Pons (tissue), 1 donor: ENCODE results near the gene CTPS1.

ENCODE experiments used
- DNase-seq: peaks from one replicate; pipeline ENCODE4 v3.0.0-alpha.2; 2016; ENCODE audit warnings: low spot score

Gene CTPS1

DNA sequence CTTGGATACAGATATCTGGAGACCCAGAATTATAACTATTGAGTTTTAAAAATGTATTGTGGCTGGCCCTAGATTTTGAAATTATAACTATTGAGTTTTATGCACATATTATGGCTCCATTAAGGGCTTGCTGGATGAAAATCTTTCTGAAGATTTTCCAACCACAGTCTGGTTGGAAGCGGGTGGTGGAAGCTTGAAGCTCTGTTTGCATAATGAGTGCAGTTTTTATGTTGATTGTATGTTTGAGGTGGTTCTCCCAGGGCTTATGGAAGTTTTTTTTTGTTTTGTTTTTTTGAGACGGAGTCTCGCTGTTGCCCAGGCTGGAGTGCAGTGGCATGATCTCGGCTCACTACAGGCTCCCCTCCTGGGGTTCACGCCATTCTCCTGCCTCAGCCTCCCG, 10.1 kb upstream of the CTPS1 start:
- no peak for DNase-seq

- no peak for DNase-seq
Measured at GRCh38 chr1:40971966-40972365, 7.5 kb upstream of the CTPS1 start.

DNA sequence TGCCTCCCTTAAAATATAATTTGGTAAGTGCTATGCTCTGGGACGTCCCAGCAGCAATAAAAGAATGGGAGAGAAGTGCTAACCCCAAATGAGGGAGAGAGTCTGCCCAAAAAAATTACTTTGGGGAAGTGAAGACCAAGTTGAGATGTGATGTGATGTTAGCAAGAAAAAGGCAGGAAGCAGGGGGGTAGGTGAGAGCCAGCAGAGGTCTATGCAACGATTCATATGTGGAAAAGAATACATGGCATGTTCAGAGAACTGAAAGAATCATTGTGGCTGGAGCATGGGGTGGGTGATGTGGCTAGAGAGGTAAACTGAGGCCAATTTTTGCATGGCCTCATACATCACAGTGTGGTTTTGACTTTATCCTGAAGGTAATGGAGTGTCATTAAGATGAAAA, 5.6 kb upstream of the CTPS1 start:
- DNase-seq: no peak

DNA sequence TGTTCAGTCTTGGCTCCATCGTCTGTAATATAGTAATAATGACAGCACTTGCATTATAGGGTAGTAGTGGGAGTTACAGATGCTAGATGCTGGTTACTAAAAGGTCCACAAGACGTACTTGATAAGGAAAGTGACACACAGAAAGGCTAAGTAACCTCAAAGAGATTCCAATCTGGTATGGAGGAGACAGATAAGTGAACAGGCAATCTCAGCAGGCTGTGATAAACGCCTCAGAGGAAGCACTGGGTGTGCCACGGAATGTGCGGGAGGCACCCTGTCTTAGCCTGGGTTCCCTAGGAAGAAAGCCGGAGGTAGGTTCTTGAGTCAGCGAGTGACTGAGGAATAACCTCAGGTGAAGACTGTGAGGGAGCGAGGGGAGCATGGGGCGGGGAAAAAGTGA, 4.6 kb upstream of the CTPS1 start:
- DNase-seq: no peak

GRCh38 chr1:40976952-40977690, 2.4 kb upstream of the CTPS1 start:
- DNase-seq: no peak

- DNase-seq: no peak
Measured at GRCh38 chr1:40977716-40978115, 1.8 kb upstream of the CTPS1 start.

DNA sequence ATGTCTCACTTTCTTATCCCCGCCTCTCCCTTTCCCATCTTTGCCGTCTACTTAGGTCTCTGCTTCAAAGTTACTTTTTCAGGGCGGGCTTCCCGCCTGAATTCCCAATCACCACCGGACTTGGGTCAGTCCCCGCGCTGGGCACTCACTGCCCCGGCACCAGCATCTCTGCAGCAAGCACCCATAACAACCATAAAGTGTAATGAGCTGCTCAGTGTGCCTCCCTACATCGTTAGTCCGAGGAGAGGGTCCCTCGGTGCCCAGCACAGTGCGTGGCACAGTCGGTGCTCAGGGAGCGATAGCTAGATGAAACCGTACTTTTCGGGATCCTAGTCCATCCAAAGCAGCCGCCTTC, 633 bp upstream of the CTPS1 start:
- DNase-seq: no peak

DNA sequence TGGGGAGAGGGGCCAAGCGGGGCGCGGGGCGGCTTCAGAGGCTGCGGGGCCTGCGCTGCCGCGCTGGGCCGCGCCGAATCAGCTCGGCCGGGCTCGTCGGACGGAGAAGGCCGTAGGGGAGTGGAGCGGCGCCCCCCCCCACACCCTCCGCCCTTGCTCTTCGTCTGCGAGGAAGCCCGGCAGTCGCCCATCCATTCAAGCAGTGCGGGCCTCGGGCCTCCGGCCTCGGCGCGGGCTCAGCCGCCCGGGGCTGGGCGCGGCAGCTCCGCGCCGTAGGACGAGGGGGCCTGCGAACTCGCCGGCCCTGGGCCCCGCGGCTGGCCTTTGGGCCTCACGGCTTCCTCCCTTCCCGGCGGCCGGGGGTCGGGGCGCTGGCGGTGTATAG, 564 bp downstream of the CTPS1 start:
- no peak for DNase-seq

DNA sequence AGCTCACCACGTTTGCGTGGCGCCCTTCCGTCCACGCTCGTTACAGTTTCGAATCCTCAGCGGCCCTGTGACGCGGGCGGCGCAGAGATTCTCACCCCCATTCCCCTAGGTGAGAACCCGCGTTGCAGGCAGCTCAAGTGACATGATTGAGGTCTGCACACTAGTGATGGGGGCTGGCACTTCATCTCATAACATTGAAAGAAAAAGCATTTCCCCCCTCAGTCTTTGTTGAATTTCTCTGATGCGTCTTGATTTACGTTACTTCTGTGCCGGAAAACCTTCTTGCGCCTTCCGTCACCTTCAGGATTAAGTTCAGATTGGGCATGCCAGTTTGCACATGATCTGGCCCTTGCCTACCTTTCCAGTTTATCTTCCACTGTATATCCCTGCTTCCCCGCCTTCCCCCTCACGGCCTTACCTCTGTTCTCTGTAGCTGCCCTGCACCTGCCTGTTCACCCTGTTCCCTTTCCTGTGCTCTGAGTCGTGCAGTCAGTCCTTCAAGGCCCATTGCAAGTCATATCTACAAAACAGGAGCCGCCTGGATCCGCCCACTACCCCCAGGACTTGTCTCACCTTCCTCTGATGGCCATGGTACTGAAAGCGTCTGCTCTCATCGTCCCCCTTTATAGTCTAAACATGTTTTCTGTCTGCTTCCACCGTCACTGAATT, 1.1 kb downstream of the CTPS1 start:
- no peak for DNase-seq

- DNase-seq: no peak
Measured at GRCh38 chr1:40981691-40982448, 2.4 kb downstream of the CTPS1 start.

DNA sequence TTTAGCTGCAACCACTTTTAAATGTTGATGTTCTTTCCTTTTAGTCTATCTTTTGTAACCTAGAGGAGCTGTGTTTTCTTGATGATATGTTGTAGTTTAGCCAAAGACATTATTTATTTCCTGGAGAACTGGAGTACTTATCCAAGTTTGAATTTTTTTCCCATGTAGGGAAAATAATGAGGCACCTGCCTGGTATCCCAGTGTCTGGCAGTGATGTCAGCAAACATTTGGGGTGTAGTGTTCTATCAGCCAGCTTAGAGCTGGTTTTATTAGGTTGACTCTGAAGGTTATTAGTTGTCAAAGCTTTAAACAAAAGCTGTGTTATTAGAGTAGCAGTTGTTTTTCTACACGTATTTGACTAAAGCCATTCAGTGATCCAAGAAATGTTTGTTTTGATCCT, 3.2 kb downstream of the CTPS1 start:
- DNase-seq: no peak

DNA sequence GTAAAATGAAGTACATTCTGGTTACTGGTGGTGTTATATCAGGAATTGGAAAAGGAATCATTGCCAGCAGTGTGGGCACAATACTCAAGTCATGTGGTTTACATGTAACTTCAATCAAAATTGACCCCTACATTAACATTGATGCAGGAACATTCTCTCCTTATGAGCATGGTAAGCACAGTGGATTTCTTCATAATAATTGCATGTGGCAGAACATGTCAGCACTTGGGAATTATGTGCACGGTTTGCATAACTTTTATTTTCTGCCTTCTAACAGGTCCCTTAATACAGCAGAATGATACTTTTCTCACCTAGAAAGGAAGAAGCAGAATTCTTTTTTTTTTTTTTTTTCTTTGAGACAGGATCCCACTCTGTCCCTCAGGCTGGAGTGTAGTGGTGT, 3.8 kb downstream of the CTPS1 start:
- DNase-seq: no peak

- no peak for DNase-seq
Measured at GRCh38 chr1:40984066-40984465, 4.6 kb downstream of the CTPS1 start.

GRCh38 chr1:40984531-40984930, 5.0 kb downstream of the CTPS1 start:
- no peak for DNase-seq

GRCh38 chr1:40985161-40985560, 5.7 kb downstream of the CTPS1 start:
- no peak for DNase-seq

GRCh38 chr1:40985875-40986274, 6.4 kb downstream of the CTPS1 start:
- no peak for DNase-seq

GRCh38 chr1:40986328-40986783, 6.9 kb downstream of the CTPS1 start:
- DNase-seq: no peak

DNA sequence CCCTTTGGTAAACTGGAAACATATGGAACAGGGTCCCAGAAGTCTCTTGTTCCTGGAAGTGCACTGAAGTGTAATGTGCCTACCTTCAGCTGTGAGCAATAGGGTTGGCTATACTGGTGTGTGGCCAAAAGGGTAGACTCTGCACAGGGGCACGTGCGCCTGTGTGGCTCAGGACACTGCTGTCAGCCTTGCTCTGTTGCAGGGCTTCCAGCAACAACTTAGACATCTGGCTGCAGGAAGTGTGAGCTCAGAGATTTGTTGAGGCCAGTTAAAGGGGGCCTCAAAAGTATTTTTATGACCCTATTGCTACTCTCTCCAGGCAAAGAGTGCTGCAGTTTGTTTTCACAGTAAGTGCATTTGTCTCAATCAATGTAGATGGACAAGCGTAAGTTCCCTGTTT, 7.5 kb downstream of the CTPS1 start:
- DNase-seq: no peak

GRCh38 chr1:40987439-40988276, 8.2 kb downstream of the CTPS1 start:
- DNase-seq: no peak

- no peak for DNase-seq
Measured at GRCh38 chr1:40988280-40988679, 8.8 kb downstream of the CTPS1 start.

DNA sequence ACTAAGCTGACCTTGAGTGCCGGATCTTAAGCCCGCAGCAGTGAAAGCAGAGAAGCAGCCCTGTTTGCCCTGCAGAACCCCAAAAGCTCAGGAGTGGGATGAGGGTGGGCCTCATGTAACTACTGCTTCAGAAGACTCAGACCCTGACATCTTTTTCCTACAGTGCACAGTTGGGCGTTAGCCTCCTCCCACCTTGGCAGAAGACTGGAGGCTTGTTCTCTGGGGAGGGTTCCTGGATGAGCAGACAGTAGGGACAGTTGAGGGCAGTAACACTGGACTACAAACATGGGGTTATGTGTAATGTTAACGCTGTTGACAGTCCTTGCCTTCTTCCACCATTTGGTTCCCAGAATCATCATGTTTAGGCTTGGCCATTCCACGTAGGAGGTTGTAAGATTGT, 9.6 kb downstream of the CTPS1 start:
- DNase-seq: no peak

- DNase-seq: no peak
Measured at GRCh38 chr1:40997096-40997495, 17.6 kb downstream of the CTPS1 start.
